HG02970 (cell line): ENCODE measurements around the gene FUT1.
"Not testable (repeated sequence)": the region's sequence is repeated elsewhere in the genome, so short reads cannot be mapped to it uniquely, and the experiment has no call there.

Experiments
- ATAC-seq: cut with Tn5 transposase; IDR thresholded peaks from one replicate; pipeline ENCODE4 v1.9.1; 2021; ENCODE audit warnings: mild to moderate bottlenecking, moderate library complexity, moderate number of reproducible peaks; ENCODE audit not compliant: unreplicated experiment, low FRiP score

The FUT1 gene

DNA sequence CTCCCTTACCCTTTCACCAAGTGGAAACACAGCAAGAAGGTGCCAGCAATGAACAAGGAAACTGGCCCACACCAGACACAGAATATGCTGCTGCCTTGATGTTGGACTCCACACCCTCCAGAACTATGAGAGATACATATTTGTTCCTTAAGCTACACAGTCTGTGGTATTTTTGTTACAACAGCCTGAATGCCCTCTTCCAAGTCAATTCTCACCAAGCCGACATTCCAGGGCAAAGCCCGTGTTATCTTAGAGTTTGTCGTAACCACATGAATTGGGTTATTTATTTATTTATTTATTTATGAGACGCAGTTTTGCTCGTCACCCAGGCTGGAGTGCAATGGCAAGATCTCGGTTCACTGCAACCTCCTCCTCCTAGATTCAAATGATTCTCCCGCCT is 17.8 kb upstream of the FUT1 start:
- ATAC-seq, result no peak

DNA sequence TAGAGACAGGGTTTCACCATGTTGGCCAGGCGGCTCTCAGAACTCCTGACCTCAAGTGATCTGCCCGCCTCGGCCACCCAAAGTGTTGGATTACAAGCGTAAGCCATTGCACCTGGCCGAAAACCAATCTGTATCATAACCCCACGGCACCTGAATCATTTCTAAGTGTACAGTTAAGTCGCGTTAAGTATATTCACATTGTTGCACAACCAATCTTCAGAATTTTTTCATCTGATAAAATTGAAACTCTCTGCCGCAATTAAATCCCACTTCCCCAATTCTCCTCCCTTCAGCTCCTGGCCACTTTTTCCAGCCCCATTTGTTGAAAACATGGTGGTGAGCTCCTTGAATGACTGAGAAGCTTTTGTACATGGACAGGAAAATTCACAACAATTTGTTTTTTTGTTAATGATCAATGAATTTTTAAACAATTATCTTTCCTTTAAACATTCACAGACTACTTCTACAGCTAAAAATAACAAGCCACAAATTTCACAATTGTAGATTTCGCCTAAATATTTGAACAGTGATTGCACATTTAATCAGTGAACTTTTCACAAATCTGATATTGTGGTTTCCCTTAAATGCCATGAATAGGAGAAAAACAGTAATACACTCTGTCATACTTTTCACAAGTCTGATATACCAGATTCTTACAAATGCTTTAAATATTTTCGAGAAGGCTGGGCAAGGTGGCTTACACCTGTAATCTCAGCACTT is 16.7 kb upstream of the FUT1 start:
- no peak for ATAC-seq

DNA sequence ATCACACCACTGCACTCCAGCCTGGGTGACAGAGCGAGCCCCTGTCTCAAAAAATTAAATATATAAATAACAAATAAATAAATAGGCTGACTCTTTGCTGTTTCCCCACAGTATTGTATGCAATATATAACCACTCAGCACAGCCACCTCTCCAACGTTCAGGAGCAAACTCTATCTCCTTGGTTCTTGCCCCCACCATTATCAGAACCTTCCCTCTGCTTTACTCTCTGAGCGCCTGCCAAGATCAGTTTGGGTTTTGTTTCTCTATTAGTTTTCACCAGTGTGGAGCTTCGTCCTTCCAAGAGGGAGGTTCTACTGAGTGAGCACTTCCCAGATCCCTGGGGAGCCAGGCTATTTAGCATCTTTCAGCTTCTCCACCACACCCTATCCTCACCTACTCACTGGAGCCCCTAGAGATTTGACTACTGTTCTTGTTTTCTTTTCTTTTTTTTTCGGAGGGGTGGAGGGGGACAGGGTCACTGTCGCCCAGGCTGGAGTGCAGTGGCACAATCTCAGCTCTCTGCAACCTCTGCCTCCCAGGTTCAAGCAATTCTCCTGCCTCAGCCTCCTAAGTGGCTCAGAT is 15.8 kb upstream of the FUT1 start:
- not testable (repeated sequence) for ATAC-seq

DNA sequence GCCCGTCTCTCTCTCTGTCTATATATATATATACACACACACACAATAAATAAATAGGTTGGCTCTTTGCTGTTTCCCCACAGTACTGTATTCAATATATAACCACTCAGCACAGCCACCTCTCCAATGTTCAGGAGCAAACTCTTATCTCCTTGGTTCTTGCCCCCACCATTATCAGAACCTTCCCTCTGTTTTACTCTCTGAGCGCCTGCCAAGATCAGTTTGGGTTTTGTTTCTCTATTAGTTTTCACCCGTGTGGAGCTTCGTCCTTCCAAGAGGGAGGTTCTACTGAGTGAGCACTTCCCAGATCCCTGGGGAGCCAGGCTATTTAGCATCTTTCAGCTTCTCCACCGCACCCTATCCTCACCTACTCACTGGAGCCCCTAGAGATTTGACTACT is 13.4 kb upstream of the FUT1 start:
- not testable (repeated sequence) for ATAC-seq

DNA sequence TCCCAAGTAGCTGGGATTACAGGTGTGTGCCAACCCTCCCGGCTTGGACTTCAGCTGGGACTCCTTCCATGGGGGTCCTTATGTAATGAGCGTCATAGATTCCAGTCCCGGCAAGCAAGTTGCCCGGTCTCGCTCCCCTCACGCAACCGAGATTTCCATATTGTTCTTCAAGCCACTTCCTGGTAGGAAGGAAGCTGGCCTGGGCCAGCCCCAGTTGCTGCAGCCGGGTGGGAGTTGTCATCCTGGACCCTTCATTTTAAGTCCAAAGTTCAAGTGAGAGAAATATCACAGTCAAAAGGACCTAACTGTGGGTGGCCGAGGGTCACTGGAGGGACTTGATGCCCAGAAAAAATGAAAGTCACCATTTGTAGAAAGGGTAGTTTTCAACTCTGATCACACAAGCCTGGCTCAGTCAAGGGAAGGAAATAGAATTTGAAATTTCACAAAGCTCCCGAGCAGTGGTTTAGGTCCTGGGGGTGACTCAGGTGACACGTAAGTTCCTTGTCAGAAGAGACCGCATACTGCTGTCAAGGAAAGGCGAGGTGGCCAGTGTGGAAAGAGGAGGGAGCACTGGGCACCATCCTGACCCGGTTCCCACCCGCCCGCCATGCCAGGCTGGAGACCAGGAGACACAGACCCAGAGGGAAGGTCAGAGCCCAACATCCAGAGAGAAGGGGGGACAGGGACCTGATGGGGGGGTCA is 8.2 kb upstream of the FUT1 start:
- ATAC-seq, result no peak

DNA sequence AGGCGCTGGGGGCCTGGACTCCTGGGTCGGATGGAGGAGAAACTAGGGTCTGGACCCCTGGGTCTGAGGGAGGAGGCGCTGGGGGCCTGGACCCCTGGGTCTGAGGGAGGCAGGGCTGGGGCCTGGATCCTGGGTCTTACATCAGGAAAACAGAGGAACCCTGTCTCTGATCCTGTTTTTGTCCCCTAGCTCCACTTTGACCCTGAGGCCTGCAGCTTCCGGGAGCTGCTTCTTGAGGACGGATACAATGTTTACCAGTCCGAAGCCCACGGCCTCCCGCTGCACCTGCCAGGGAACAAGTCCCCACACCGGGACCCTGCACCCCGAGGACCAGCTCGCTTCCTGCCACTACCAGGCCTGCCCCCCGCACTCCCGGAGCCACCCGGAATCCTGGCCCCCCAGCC is 5.3 kb upstream of the FUT1 start:
- ATAC-seq, result no peak

DNA sequence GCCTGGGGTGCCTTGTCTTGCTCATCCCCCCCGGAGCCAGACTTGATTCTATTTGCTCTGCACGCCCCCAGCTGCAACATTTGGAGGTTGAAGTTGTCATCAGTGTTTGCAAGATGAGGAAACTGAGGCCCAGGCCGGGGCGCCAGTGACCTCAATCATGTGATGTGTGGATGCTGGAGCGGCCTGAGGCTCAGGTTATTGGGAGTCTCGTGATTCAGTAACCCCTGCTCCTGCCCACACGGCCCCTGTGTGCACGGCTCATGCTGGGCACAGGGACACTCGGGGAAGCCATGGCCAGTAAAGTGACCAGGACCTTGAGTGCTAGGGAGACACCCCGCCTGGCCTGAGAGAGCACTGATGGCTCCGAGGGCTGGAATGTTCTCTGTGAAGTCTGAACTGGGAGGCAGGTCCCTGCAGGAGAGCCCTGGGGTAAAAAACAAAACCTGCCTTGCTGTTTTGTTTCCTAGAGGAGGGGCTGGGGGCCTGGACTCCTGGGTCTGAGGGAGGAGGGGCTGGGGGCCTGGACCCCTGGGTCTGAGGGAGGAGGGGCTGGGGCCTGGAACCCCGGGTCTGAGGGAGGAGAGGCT is 4.7 kb upstream of the FUT1 start:
- no peak for ATAC-seq

DNA sequence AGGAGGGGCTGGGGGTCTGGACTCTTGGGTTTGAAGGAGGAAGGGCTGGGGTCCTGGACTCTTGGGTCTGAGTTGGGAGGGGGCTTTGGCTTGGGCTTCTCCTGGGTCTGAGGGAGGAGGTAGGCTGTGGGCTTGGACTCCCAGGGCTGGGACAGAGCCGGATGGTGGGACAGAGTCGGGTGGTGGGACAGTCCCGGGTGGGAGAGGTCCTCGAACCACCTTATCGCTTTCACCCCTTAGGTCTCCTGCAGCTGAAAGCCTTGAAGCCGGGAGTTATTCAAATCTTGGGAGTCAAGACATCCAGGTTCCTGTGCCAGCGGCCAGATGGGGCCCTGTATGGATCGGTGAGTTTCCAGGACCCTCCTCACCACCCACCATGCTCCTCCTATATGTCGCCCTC is 4.2 kb upstream of the FUT1 start:
- no peak for ATAC-seq

DNA sequence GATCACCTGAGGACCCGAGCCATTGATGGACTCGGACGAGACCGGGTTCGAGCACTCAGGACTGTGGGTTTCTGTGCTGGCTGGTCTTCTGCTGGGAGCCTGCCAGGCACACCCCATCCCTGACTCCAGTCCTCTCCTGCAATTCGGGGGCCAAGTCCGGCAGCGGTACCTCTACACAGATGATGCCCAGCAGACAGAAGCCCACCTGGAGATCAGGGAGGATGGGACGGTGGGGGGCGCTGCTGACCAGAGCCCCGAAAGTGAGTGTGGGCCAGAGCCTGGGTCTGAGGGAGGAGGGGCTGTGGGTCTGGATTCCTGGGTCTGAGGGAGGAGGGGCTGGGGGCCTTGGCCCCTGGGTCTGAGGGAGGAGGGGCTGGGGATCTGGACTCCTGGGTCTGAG is 3.8 kb upstream of the FUT1 start:
- no peak for ATAC-seq

DNA sequence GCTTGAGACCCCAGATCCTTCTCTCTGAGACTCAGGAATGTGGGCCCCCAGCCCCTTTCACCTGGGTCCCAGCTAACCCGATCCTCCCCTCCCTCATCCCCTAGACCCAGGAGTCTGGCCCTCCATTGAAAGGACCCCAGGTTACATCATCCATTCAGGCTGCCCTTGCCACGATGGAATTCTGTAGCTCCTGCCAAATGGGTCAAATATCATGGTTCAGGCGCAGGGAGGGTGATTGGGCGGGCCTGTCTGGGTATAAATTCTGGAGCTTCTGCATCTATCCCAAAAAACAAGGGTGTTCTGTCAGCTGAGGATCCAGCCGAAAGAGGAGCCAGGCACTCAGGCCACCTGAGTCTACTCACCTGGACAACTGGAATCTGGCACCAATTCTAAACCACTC is 3.3 kb upstream of the FUT1 start:
- ATAC-seq, result no peak

DNA sequence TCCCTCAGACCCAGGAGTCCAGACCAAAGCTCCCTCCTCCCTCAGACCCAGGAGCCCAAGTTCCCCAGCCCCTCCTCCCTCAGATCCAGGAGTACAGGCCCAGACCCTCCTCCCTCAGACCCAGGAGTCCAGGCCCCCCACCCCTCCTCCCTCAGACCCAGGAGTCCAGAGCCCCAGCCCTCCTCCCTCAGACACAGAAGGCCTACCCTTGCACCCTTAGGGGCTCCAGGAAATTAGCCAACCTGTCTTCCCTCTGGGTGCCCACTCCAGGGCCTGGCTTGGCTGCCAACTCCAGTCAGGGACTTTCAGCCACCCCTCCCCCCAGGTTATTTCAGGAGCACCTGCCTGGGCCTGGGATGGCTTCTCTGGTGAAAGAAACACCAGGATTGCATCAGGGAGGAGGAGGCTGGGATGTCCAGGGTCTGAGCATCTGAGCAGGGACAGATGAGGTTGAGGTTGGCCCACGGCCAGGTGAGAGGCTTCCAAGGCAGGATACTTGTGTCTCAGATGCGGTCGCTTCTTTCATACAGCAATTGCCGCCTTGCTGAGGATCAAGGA is 2.7 kb upstream of the FUT1 start, which contains the start of gene FGF21:
FGF21 (plus strand) TSS at position 441 of the 558 bp plus-strand sequence. CDS start 713 bp downstream, outside the sequence.
- ATAC-seq, result no peak

DNA sequence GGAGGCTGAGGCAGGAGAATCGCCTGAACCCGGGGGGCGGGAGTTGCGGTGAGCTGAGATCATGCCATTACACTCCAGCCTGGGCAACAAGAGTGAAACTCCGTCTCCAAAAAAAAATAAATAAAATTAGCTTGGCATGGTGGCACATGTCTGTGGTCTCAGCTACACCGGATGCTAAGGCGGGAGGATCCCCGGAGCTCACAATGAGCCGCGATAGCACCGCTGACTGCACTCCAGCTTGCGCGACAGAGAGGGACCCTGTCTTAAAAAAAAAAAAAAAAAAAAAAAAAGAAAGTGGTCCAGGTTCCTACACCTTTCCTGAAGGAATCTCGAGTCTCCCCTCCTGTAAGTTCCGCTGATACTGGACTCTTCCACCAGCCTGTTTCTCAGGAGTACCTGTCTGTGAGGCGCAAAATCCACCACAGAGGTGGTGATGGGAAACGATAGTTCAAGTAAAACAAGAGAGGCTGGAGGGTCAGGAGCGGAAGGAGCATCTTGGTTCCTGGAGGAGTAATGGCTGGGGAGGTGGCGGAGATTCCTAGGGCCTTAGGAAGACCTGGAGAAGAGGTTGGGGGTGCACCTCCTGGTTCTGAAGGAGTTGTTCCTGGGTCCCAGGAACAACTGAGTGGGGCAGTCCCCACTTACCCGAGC is 471 bp downstream of the FUT1 start:
- no peak for ATAC-seq

DNA sequence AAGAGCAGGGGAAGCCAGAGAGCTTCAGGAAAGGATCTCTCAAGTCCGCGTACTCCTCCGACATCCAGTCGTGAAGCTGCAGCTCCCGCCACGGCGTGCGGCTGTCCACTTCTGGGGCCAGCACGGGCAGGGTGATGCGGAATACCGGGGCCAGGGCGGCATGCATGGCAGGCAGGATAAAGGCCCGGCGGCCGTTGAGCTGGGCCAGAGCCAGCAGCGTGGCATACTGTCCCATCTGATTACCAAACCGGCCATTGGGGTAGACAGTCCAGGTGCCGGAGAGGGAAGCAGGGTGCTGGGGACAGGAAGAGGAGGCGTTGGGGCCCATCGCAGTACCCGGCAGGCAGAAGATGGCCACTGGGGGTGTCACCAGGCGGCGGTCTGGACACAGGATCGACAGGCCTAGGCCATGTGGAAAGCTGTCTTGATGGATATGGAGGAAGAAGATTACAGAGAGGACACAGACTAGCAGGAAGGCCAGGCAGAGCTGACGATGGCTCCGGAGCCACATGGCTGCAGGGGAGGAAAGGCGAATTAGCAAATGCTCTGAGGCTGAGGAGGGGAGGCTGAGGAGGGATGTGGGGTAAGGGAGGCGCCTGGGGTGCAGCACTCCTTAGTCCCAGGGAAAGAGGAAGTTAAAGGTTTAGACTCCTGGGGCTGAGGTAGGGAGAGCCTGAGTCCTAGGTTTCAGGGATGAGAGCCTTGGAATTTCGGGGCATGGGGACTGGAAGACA is 1.5 kb downstream of the FUT1 start:
- no peak for ATAC-seq

DNA sequence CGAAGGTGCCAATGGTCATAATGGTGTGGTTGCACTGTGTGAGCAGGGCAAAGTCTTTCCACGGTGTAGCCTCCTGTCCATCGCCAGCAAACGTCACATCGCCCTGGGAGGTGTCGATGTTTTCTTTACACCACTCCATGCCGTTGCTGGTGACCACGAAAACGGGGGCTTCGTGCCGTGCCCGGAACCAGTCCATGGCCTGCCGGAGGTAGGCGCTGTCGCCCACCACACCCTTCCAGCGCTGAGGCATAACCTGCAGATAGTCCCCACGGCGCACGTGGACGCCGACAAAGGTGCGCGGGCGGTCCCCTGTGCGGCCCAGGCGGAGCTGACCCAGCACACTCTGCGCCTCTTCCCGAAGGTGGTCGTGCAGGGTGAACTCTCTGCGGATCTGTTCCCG is 2.1 kb downstream of the FUT1 start:
- ATAC-seq, result no peak

DNA sequence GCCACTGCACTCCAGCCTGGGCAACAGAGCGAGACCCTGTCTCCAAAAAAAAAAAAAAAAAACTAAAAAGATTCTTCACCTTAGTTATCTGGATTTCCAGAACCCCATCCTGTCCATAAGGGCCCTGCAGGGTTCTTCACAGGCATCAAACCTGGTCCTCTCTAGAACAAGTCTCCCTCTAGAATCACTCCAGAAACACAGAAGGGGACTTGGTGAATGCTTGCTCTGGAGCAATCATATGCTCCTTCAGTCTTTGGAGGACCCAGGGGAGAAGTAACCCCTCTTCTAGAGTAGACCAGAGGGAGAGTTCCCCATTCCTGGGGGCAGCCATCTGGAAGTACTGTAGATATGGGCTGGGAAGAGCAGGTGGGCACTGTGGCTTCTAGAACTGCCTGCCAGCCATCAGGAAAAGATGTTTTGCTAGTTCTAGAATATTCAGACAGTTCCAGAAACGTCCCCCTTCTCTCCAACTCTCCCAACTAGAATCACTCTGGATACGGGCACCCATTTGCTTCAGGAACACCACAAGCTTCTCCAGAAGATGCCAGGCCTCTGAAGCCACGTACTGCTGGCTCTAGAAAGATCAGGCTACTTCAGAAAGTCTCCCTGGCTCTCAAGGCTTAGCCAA is 2.8 kb downstream of the FUT1 start:
- no peak for ATAC-seq

DNA sequence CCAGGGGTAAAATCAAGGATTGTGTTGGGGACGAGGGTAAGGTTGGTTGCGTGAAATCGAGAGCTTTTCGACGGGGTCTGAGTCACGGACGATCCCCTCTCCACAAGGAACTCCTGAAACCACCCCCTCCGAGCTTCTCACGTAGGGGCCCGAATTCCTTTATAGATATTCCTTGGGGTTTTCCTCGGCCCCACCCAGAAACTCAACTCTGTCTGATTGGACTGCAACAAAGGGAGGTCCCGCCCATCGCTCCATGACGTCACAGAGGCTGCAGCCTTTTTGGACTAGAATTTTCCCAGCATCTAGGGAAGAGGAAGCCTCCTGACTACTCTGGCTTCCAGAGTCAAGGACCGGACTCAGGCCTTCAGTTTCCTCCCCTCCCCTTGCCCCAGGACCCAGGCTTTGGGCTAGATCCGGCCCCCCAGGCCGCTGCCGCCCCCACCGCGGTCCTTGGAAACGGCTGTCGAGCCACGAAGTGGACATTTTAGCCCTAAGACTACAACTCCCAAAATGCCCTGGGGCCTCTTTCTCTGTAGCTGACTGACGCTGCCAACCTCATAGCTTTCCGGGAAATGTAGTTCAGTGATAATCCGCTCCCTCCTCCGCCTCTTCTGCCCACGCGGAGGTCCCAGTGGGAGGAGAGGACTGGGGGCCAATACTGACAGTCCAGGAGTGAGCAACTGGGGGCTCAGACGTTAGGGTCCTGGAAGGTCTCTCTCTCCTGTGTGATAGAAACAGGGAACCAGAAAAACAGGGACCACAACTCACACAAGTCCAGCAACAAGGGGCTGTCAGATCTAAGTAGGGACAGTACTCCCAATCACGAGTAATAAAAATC is 5.5 kb downstream of the FUT1 start, which contains the start of gene IZUMO1:
IZUMO1 (minus strand) TSS at position 172 of the 838 bp plus-strand sequence. CDS start 1,050 bp downstream, outside the sequence.
- no peak for ATAC-seq

DNA sequence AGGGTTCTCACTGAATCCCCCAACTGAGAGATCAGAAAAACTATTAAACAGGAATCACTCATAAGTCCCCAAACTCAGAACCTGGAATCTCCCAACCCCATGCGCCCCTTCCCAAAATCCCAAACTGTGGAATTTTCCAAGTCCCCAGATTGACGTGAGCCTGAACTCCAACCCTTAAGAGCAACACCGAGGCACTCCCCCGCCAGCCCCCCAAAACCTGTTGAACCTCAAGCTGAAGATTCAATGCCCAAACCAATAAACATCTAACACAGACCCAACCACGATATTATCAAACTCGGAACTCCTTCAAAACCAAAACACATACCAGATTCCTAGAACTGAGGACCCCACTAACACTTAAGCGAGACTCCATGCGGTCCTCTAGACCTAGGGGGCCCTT is 6.3 kb downstream of the FUT1 start:
- ATAC-seq, result no peak

DNA sequence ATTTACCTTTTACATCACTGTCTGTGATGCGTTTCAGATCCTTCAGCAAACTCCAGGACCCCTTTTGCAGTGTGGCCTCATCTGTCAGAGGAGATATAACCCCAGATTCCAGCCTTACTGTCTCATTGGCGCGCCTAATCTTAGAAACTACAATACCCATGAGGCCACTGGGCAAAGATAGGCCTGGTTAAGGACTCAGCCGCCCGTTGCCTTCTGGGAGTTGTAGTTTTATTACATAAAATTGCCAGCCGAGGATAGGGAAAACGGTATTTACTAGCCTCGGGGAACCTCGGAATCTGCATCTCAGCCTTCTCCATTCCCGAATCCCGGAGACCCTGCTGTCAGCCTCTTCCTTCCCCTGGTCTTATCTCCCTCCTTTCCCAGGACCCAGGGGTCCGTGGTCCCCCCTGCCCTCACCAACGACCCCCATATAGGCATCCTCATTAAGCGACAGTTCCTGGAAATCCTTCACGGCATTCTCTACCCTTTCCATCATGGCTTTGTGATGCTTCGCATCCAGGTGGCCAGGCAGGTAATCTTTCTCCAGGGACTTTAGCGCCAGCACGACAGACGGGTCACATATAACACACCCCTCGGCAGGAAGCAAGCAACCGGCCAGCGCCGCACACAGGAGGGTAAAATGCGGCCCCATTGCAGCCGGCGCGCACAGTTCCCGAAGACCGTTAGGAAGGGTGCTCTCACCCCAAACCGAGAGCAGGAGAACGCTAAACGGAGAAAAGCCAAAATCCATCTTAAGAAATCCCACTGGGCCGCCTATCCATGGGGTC is 7.0 kb downstream of the FUT1 start:
- no peak for ATAC-seq
